ENCODE measurements around the gene PHAF1.

The PHAF1 gene

DNA sequence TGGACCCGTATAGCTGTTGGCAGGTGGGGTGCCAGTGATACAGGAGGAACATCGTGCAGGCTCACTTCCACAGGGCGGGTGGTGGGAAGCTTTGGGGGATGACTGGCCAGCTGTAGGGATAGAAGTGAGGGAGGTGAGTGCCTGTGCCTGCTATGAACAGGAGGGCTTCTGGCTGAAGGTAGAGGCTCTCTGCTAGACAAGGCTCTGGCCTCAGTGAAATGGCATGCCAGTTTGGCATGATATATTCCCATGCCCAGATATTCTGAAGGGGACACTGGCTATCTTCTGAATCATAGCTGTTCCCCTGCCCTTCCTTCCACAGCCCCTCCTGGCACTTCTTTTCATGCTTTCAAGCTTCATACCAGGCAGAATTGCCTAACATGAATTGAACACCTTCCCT lies 19.1 kb downstream of the PHAF1 start:
- TF ChIP-seq, protein P1, sequence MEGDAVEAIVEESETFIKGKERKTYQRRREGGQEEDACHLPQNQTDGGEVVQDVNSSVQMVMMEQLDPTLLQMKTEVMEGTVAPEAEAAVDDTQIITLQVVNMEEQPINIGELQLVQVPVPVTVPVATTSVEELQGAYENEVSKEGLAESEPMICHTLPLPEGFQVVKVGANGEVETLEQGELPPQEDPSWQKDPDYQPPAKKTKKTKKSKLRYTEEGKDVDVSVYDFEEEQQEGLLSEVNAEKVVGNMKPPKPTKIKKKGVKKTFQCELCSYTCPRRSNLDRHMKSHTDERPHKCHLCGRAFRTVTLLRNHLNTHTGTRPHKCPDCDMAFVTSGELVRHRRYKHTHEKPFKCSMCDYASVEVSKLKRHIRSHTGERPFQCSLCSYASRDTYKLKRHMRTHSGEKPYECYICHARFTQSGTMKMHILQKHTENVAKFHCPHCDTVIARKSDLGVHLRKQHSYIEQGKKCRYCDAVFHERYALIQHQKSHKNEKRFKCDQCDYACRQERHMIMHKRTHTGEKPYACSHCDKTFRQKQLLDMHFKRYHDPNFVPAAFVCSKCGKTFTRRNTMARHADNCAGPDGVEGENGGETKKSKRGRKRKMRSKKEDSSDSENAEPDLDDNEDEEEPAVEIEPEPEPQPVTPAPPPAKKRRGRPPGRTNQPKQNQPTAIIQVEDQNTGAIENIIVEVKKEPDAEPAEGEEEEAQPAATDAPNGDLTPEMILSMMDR (conservative IDR thresholded peaks at IDR 0.05; ENCODE audit: low read depth, low read length) = no peak
- DNase-seq (ENCODE audit: low read depth) = no peak
- H3K4me3 ChIP-seq (ENCODE audit: low read length) = no peak overlapping the region

DNA sequence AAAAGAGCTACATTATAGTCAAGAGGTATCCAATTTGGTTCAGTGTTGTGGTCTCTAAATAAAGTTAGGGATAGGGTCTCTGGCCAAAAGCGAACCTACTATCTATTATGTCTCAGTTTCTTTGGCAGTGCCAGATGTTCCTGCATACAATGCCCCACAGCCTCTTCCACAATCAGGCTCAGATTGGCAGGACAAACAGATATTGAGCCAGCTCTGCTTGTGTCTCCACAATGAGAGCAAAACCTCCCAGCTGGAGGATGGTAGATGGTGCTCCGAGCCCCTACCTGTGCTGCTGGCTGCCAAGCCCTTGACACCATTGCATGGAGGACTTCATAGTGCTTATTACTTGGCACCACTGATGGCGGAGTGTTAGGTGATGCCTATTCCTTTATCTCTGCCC lies 19.7 kb downstream of the PHAF1 start:
- DNase-seq (ENCODE audit: low read depth) = no peak
- H3K4me3 ChIP-seq (ENCODE audit: low read length) = no peak overlapping the region
- TF ChIP-seq, protein P1 (conservative IDR thresholded peaks at IDR 0.05; ENCODE audit: low read depth, low read length) = no peak

DNA sequence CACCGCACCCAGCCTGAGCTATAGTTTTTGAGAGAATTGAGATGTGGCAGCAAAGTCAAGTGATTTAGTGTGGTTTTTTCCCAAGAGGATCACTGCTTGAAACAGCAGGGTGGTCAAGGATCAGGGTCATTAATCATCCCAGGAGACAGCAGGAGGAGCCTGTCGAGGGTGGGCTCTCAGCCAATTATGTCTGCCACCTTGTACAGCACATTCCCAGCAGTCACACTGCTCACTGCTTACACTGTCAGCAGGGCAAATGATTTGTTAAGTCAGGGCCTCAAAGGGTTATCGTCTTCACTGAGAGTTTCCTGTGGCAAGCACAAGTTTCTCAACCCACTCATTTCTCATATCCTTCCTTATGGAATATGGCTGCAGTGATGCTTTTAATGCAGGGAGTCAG lies 27.9 kb downstream of the PHAF1 start:
- TF ChIP-seq, protein P1 (conservative IDR thresholded peaks at IDR 0.05; ENCODE audit: low read depth, low read length) = no peak
- no peak overlapping the region for H3K4me3 ChIP-seq (ENCODE audit: low read length)
- no peak for DNase-seq (ENCODE audit: low read depth)

DNA sequence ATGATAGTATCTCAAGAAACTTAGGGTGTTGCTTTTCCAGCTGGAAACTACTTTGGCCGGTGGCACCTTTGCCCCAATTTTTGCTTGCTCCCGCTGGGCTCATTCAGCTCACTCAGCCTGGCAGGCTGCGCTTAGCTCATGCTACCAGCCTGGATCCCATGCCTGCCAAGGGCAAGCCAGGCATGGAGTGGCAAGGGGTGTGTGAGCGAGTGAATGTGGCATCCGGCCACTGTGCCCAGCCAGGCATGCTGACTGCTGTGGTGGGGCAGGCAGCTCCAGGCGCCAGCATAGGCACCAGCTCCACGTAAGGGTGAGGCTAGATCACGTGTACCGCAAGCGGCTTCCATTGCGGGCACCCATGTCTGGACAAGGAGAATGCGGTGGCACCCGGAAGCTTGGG lies 31.6 kb downstream of the PHAF1 start:
- TF ChIP-seq, protein P1 (conservative IDR thresholded peaks at IDR 0.05; ENCODE audit: low read depth, low read length) = no peak
- no peak overlapping the region for H3K4me3 ChIP-seq (ENCODE audit: low read length)
- no peak for DNase-seq (ENCODE audit: low read depth)

DNA sequence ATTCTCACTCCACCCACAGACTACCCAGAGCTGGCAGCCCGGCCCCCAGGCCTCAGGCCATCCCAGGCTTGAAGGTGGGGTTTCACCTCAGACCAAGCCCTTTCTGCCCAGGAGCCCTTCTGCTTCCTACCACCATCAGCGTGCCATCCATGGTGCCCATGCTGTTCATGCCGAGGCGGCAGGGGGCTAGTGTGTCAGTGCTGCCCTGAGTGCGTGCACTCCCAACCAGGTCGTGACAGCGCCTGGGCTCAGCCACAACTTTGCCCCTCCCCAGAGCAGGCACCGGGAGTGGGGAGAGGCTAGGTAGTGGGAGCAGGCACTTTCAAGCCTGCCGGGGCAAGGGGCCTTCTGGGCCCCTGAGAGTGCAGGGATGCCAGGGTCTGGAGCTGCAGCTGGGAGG lies 32.6 kb downstream of the PHAF1 start:
- DNase-seq (ENCODE audit: low read depth) = no peak
- TF ChIP-seq, protein P1 (conservative IDR thresholded peaks at IDR 0.05; ENCODE audit: low read depth, low read length) = no peak
- H3K4me3 ChIP-seq (ENCODE audit: low read length) = no peak overlapping the region

DNA sequence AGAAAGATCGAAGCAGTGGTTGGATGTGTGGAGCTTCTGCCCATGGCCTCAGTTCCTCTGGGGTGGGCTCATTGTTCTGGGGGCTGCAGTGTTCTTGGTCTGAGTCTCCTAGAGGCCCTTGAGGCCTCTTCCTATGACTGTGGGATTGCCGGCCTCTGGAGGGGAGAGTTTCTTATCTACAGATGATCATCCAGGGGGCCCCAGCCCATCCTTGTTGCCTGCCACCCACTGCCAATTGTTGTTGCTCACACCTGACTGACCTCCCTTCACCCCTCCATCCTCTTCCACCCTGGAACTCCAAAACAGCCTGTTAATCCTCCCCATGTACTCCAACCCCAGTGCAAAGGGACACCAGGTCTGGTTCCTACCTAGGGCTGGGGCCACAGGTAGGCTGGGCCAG lies 35.2 kb downstream of the PHAF1 start:
- TF ChIP-seq, protein P1 (conservative IDR thresholded peaks at IDR 0.05; ENCODE audit: low read depth, low read length) = no peak
- no peak for DNase-seq (ENCODE audit: low read depth)
- H3K4me3 ChIP-seq (ENCODE audit: low read length) = no peak overlapping the region

DNA sequence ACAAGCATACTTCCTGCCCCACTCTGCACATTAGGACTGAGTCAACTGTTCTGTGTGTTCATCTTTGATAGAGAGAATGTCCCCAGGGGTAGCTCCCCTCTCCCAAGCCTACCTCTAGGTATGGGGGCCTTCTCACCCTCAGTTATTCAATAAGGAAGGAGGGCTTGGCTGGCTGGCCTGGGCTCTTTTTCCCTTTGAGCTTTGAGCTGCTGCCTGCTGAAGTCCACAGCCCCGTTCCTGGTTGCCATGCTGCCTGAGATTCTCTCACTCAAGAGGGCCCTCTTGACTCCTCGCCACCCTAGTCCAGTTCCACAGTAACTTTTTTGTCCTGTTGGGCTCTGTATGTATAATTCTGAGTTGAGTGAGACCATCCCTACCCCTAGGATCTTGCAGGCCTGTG lies 36.0 kb downstream of the PHAF1 start:
- DNase-seq (ENCODE audit: low read depth) = no peak
- H3K4me3 ChIP-seq (ENCODE audit: low read length) = no peak overlapping the region
- TF ChIP-seq, protein P1 (conservative IDR thresholded peaks at IDR 0.05; ENCODE audit: low read depth, low read length) = no peak

Data from retinal pigment epithelial cell (primary cell).